GM12873 (cell line): Measurements from ENCODE around the gene ASMT.

Experiments
- TF ChIP-seq, protein P1 (sequence below): IDR thresholded peaks from 2 replicates; pipeline ENCODE4 v1.5.1; 2012; ENCODE audit warnings: low read depth, mild to moderate bottlenecking, moderate library complexity, low read length, control low read depth; ENCODE audit not compliant: insufficient read depth; ENCODE audit errors: missing control alignments

The ASMT gene

GRCh38 chrX:1593286-1594271 is 21.3 kb upstream of the ASMT start:
- TF ChIP-seq, protein P1, sequence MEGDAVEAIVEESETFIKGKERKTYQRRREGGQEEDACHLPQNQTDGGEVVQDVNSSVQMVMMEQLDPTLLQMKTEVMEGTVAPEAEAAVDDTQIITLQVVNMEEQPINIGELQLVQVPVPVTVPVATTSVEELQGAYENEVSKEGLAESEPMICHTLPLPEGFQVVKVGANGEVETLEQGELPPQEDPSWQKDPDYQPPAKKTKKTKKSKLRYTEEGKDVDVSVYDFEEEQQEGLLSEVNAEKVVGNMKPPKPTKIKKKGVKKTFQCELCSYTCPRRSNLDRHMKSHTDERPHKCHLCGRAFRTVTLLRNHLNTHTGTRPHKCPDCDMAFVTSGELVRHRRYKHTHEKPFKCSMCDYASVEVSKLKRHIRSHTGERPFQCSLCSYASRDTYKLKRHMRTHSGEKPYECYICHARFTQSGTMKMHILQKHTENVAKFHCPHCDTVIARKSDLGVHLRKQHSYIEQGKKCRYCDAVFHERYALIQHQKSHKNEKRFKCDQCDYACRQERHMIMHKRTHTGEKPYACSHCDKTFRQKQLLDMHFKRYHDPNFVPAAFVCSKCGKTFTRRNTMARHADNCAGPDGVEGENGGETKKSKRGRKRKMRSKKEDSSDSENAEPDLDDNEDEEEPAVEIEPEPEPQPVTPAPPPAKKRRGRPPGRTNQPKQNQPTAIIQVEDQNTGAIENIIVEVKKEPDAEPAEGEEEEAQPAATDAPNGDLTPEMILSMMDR: no peak

GRCh38 chrX:1595711-1596060 is 19.2 kb upstream of the ASMT start:
- TF ChIP-seq, protein P1: no peak

- TF ChIP-seq, protein P1: no peak
These were observed 18.0 kb upstream of the ASMT start for GRCh38 chrX:1596676-1597344.

- TF ChIP-seq, protein P1: no peak
These were observed 17.4 kb upstream of the ASMT start for GRCh38 chrX:1597345-1598020.

GRCh38 chrX:1598021-1598875 is 16.6 kb upstream of the ASMT start:
- TF ChIP-seq, protein P1: no peak

DNA sequence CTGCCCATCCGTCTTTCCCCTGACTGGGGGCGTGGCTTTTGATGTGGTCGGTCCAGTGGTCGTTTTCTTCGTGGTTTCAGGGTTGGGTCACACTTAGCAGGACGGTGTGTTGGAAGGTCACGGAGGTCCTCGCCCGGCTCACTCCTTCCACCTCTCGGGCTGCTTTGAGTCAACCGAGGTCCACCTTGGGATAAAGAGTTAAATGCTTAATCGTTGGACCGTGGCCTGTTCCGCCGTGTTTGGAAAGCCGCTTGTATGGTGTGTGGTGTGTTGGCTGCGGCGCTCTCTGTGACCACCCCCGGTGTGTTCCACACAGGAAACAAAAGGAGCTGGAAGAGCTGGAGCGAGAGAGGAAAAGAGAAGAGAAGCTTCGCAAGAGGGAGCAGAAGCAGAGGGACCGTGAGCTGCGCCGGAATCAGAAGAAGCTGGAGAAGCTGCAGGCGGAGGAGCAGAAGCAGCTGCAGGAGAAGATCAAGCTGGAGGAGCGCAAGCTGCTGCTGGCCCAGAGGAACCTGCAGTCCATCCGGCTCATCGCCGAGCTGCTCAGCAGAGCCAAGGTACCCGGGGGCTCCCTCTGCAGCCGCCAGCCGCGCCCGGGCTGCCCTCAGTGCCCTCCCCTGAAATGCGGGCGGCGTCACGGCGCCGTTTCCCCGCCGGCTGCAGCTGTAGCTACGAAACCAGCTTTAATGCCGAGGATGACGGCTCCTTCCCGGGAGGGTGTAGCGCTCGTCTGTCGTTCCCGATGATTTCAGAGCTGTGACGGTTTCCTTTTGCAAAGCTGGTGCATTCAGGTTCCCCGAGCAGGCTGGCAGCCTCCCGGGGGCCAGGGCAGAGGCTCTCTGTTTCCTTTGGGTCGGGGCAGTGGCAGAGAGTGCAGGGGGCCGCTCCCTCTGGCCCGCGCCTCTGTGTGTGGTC is 15.7 kb upstream of the ASMT start:
- TF ChIP-seq, protein P1: no peak
